GM12873 (cell line): ENCODE measurements around the gene ANAPC16.

Experiments
- CTCF ChIP-seq: IDR thresholded peaks from 2 replicates; pipeline ENCODE4 v1.5.1; 2012; ENCODE audit warnings: low read depth, mild to moderate bottlenecking, moderate library complexity, low read length, control low read depth; ENCODE audit not compliant: insufficient read depth; ENCODE audit errors: missing control alignments

ANAPC16 gene

GRCh38 chr10:72240371-72240770 lies 24.6 kb downstream of the ANAPC16 start:
- TF ChIP-seq CTCF, result no peak

- TF ChIP-seq CTCF, result no peak
Measured at GRCh38 chr10:72241691-72242252, 26.0 kb downstream of the ANAPC16 start.

GRCh38 chr10:72242675-72243074 lies 26.9 kb downstream of the ANAPC16 start:
- TF ChIP-seq CTCF, result no peak

GRCh38 chr10:72243822-72244437 lies 28.1 kb downstream of the ANAPC16 start:
- peak; percentile 16 for TF ChIP-seq CTCF

- TF ChIP-seq CTCF, result no peak
Measured at GRCh38 chr10:72244573-72245038, 28.8 kb downstream of the ANAPC16 start.

GRCh38 chr10:72245949-72246525 lies 30.2 kb downstream of the ANAPC16 start:
- TF ChIP-seq CTCF, result no peak

- TF ChIP-seq CTCF, result no peak
Measured at GRCh38 chr10:72248468-72249151, 32.8 kb downstream of the ANAPC16 start.
